Suprapubic skin (tissue), 4 donors: ENCODE measurements around the gene POLRMT. TPM values are rescaled to one million over a fixed set of nuclear protein-coding genes. Genes with fewer than 3 reads are reported as not detected.
"Not testable (repeated sequence)": the region's sequence is repeated elsewhere in the genome, so short reads cannot be mapped to it uniquely, and the experiment has no call there.

Experiments
- DNase-seq, 2 donors: peaks; one replicate each; pipeline ENCODE4 v3.0.0-alpha.2; 2019; ENCODE audit warnings: low spot score in 2 of 2
- H3K27ac ChIP-seq: fragments of 200-600 bp; sonication (generic); one replicate; pipeline ENCODE4 v1.5.1; 2019
- H3K27me3 ChIP-seq: fragments of 200-600 bp; sonication (generic); one replicate; pipeline ENCODE4 v1.5.1; 2019
- H3K36me3 ChIP-seq: fragments of 200-600 bp; sonication (generic); one replicate; pipeline ENCODE4 v1.5.1; 2019
- H3K4me1 ChIP-seq: fragments of 200-600 bp; sonication (generic); one replicate; pipeline ENCODE4 v1.5.1; 2019
- H3K4me3 ChIP-seq: fragments of 200-600 bp; sonication (generic); one replicate; pipeline ENCODE4 v1.5.1; 2019; ENCODE audit warnings: mild to moderate bottlenecking
- H3K9me3 ChIP-seq: fragments of 200-600 bp; sonication (generic); one replicate; pipeline ENCODE4 v1.5.1; 2019
- EP300 ChIP-seq: sonication (generic); formaldehyde crosslinking; IDR thresholded peaks from one replicate; pipeline ENCODE4 v1.6.1; 2017; ENCODE audit warnings: antibody characterized with exemption
- POLR2A ChIP-seq, 2 donors: fragments of 450-650 bp; IDR thresholded peaks; one replicate each; pipeline ENCODE4 v1.6.1; 2017; ENCODE audit warnings: antibody characterized with exemption in 2 of 2, mild to moderate bottlenecking in 2 of 2, moderate library complexity in 2 of 2
- POLR2AphosphoS5 ChIP-seq, 3 donors: sonication (generic); formaldehyde crosslinking; IDR thresholded peaks; one replicate each; pipeline ENCODE4 v1.6.1; 2017; ENCODE audit warnings: antibody characterized with exemption in 3 of 3
- WGBS: methylation state at CpG from one replicate; pipeline ENCODE4 v1.1.5; 2018; 5-methylcytosine and 5-hydroxymethylcytosine counted together
- total RNA-seq, 4 donors: library from RNA; depleted of rRNA; stranded (reverse); fragments of >200 nt; gene quantifications; one replicate each; pipeline ENCODE4 v1.1.0, GENCODE V29; 2016
- TF ChIP-seq, protein P1 (sequence below), 2 donors: fragments of 200-600 bp in 1 of 2; fragments of 450-650 bp in 1 of 2; sonication (generic) in 1 of 2; IDR thresholded peaks; one replicate each; pipeline ENCODE4 v1.5.1; 2016 to 2019; ENCODE audit warnings: antibody characterized with exemption in 2 of 2, mild to moderate bottlenecking in 1 of 2, moderate library complexity in 1 of 2

The POLRMT gene
- total RNA-seq, 4 donors from 2014 or later = 26.0 to 60.4 (median 46.3) TPM

GRCh38 chr19:604355-604754 is 29.0 kb downstream of the POLRMT start:
- H3K27me3 ChIP-seq = peaks cover 8% of the 10 kb centered on the region
- H3K9me3 ChIP-seq = no peaks in the 10 kb centered on the region
- H3K4me3 ChIP-seq = no peak overlapping the region
- no peak overlapping the region for H3K27ac ChIP-seq
- DNase-seq = no peak
- TF ChIP-seq, protein P1, sequence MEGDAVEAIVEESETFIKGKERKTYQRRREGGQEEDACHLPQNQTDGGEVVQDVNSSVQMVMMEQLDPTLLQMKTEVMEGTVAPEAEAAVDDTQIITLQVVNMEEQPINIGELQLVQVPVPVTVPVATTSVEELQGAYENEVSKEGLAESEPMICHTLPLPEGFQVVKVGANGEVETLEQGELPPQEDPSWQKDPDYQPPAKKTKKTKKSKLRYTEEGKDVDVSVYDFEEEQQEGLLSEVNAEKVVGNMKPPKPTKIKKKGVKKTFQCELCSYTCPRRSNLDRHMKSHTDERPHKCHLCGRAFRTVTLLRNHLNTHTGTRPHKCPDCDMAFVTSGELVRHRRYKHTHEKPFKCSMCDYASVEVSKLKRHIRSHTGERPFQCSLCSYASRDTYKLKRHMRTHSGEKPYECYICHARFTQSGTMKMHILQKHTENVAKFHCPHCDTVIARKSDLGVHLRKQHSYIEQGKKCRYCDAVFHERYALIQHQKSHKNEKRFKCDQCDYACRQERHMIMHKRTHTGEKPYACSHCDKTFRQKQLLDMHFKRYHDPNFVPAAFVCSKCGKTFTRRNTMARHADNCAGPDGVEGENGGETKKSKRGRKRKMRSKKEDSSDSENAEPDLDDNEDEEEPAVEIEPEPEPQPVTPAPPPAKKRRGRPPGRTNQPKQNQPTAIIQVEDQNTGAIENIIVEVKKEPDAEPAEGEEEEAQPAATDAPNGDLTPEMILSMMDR (IDR thresholded peaks at IDR 0.05) = no peak
- TF ChIP-seq POLR2A (IDR thresholded peaks at IDR 0.05) (no peak), EP300 (no peak), POLR2AphosphoS5 (IDR thresholded peaks at IDR 0.05) (no peak)
- H3K4me1 ChIP-seq = peaks cover 3% of the 10 kb centered on the region
- WGBS = 85% methylated on average over 11 of the region's 11 CpGs
- H3K36me3 ChIP-seq = no peaks in the 10 kb centered on the region

- WGBS = 92% methylated on average over 2 of the region's 20 CpGs
- H3K4me3 ChIP-seq = not testable (repeated sequence)
Measured at GRCh38 chr19:603779-604178, 29.6 kb downstream of the POLRMT start.

DNA sequence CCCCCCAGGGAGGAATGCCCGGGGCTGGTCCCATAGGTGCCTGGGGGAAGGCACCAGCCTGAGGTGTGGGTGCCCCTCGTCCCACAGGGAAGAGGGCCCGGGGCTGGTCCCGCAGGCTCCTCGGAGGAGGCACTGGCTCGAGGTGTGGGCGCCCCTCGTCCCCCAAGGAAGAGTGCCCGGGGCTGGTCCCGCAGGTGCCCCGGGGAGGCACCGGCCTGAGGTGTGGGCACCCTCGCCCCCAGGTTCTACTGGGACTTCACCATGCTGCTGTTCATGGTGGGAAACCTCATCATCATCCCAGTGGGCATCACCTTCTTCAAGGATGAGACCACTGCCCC is 30.1 kb downstream of the POLRMT start:
- DNase-seq, H3K36me3 ChIP-seq, H3K4me3 ChIP-seq, H3K27ac ChIP-seq, H3K4me1 ChIP-seq, H3K9me3 ChIP-seq, H3K27me3 ChIP-seq: not testable (repeated sequence)
- WGBS = 84% methylated on average over 6 of the region's 13 CpGs

More at GRCh38 chr19:603779-604178, 29.6 kb downstream of the POLRMT start:
- H3K27ac ChIP-seq, DNase-seq, H3K4me1 ChIP-seq, H3K36me3 ChIP-seq, H3K27me3 ChIP-seq, H3K9me3 ChIP-seq: not testable (repeated sequence)

DNA sequence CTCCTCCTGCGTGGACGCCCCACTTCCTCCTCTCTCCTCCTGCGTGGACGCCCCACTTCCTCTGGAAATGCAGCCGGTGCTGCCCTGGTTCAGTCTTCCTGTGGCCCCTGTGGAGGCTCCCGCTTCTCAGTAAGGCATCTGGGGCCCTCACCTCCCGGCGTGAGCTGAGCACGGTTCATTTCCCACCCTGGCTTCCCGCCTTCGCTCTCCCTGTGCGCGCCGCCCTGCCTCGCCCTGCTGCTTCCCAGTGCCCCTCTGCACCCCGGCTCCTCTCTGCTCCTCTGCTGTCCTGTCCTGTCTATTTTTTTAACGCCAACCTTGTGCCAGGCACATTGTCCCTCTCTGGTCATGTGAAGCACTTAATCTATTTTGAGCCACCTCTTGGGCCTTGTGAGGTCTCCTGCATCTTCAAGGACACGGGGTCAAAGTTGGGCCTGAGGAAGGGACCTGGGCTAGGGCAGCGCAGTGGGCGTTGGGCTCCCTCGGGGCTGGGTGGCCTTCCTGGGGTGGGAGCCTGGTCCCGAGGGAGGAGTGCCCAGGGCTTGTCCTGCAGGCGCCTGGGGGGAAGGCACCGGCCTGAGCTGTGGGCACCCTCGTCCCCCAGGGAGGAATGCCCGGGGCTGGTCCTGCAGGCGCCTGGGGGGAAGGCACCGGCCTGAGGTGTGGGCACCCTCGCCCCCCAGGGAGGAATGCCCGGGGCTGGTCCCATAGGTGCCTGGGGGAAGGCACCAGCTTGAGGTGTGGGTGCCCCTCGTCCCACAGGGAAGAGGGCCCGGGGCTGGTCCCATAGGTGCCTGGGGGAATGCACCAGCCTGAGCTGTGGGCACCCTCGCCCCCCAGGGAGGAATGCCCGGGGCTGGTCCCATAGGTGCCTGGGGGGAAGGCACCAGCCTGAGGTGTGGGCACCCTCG is 30.7 kb downstream of the POLRMT start:
- Histone ChIP-seq H3K9me3 (no peaks in the 10 kb centered on the region), H3K27ac (no peak overlapping the region), H3K36me3 (no peaks in the 10 kb centered on the region), H3K27me3 (no peaks in the 10 kb centered on the region), H3K4me3 (no peak overlapping the region), H3K4me1 (no peaks in the 10 kb centered on the region)
- WGBS = 89% methylated on average over 23 of the region's 35 CpGs
- DNase-seq = no peak
- TF ChIP-seq EP300 = no peak

- Histone ChIP-seq H3K27me3 (peaks cover 2% of the 10 kb centered on the region), H3K4me3 (no peak overlapping the region), H3K36me3 (no peaks in the 10 kb centered on the region), H3K27ac (no peak overlapping the region), H3K9me3 (no peaks in the 10 kb centered on the region), H3K4me1 (no peaks in the 10 kb centered on the region)
- 89% methylated on average over 25 of the region's 25 CpGs for WGBS
- DNase-seq = no peak
- TF ChIP-seq POLR2AphosphoS5 (IDR thresholded peaks at IDR 0.05) = no peak
- TF ChIP-seq POLR2A (IDR thresholded peaks at IDR 0.05) = no peak
- TF ChIP-seq, protein P1 (IDR thresholded peaks at IDR 0.05) = no peak
- TF ChIP-seq EP300 = no peak
Measured at GRCh38 chr19:601790-602189, 31.5 kb downstream of the POLRMT start.

- Histone ChIP-seq H3K27me3 (peaks cover 7% of the 10 kb centered on the region), H3K36me3 (no peaks in the 10 kb centered on the region), H3K9me3 (no peaks in the 10 kb centered on the region), H3K4me1 (no peaks in the 10 kb centered on the region), H3K4me3 (no peak overlapping the region), H3K27ac (no peak overlapping the region)
- DNase-seq = no peak
- TF ChIP-seq POLR2A (IDR thresholded peaks at IDR 0.05) (no peak), EP300 (no peak), POLR2AphosphoS5 (IDR thresholded peaks at IDR 0.05) (no peak)
- TF ChIP-seq, protein P1 (IDR thresholded peaks at IDR 0.05) = no peak
- 93% methylated on average over 28 of the region's 28 CpGs for WGBS
Measured at GRCh38 chr19:601310-601709, 32.0 kb downstream of the POLRMT start.
